CD4-positive, CD25-positive, alpha-beta regulatory T cell (primary cell): ENCODE measurements around the gene MAS1. TPM values are rescaled to one million over a fixed set of nuclear protein-coding genes. Genes with fewer than 3 reads are reported as not detected.

Experiments
- ATAC-seq, 2 donors: fragments of 150-1000 bp; cut with Tn5 transposase; one replicate each; pipeline ENCODE4 v1.10.0; 2021; ENCODE audit warnings: low read depth in 2 of 2, moderate number of reproducible peaks in 2 of 2, moderate library complexity in 1 of 2
- DNase-seq, 3 donors: peaks; one replicate each; pipeline versions ENCODE4 v3.0.0 to v3.0.0-alpha.2; 2012 to 2022; ENCODE audit warnings: mixed read lengths in 1 of 3
- H3K27ac ChIP-seq: one replicate; pipeline ENCODE4 v1.7.0; 2013; ENCODE audit warnings: mild to moderate bottlenecking, low read length; ENCODE audit not compliant: insufficient read depth, poor library complexity, severe bottlenecking
- H3K27me3 ChIP-seq: one replicate; pipeline ENCODE4 v1.7.0; 2013; ENCODE audit warnings: low read length; ENCODE audit not compliant: control insufficient read depth, insufficient read depth
- H3K36me3 ChIP-seq: one replicate; pipeline ENCODE4 v1.7.0; 2013; ENCODE audit warnings: mild to moderate bottlenecking, low read length, moderate library complexity; ENCODE audit not compliant: control insufficient read depth, insufficient read depth
- H3K4me1 ChIP-seq: 2 replicates; pipeline ENCODE4 v1.7.0; 2013; ENCODE audit warnings: mild to moderate bottlenecking, low read length; ENCODE audit not compliant: insufficient read depth, control insufficient read depth, poor library complexity, severe bottlenecking
- H3K4me3 ChIP-seq: one replicate; pipeline ENCODE4 v1.7.0; 2013; ENCODE audit warnings: low read depth, mild to moderate bottlenecking, low read length, moderate library complexity
- H3K9me3 ChIP-seq, 2 experiments: 1 replicate in 1 of 2; 2 replicates in 1 of 2; pipeline ENCODE4 v1.7.0; 2013; ENCODE audit warnings: low read length in 2 of 2, mild to moderate bottlenecking in 1 of 2, moderate library complexity in 1 of 2; ENCODE audit not compliant: control insufficient read depth in 2 of 2
- H3K27ac Mint-ChIP-seq, 3 donors: one replicate each; pipeline ENCODE4 v1.8.0; 2020 to 2022; ENCODE audit warnings: mild to moderate bottlenecking in 3 of 3, mixed read lengths in 3 of 3, moderate library complexity in 2 of 3
- H3K27me3 Mint-ChIP-seq: one replicate; pipeline ENCODE4 v1.8.0; 2022; ENCODE audit warnings: mild to moderate bottlenecking, mixed read lengths
- H3K36me3 Mint-ChIP-seq: one replicate; pipeline ENCODE4 v1.8.0; 2020; ENCODE audit warnings: mixed read lengths
- H3K4me1 Mint-ChIP-seq, 4 donors: one replicate each; pipeline ENCODE4 v1.8.0; 2020 to 2022; ENCODE audit warnings: mixed read lengths in 4 of 4, mild to moderate bottlenecking in 1 of 4
- H3K4me3 Mint-ChIP-seq, 4 donors: one replicate each; pipeline ENCODE4 v1.8.0; 2020 to 2022; ENCODE audit warnings: mild to moderate bottlenecking in 4 of 4, mixed read lengths in 4 of 4, moderate library complexity in 3 of 4
- H3K9me3 Mint-ChIP-seq, 7 donors: one replicate each; pipeline ENCODE4 v1.8.0; 2020 to 2022; ENCODE audit warnings: mixed read lengths in 7 of 7, mild to moderate bottlenecking in 3 of 7, moderate library complexity in 2 of 7
- polyA plus RNA-seq, 4 donors: library from polyadenylated mRNA; unstranded; fragments of 300-500 nt; fragmentation: Illumina TruSeq; gene quantifications; one replicate each; pipeline ENCODE4 v1.2.3, GENCODE V29; 2021
- total RNA-seq: library from RNA; stranded (reverse); gene quantifications from one replicate; pipeline ENCODE4 v1.2.3, GENCODE V29; 2022

MAS1 gene
- total and polyA plus RNA-seq, 5 donors from 2014 or later = not detected

- Mint-ChIP-seq H3K36me3 (no peaks in the 10 kb centered on the region), H3K4me3 (no peak overlapping the region), H3K27ac (peak overlapping the region in 1 of 3 donors; percentile 4), H3K27me3 (peaks cover 53% of the 10 kb centered on the region), H3K9me3 (peaks cover 0 to 4% (median 0%) of the 10 kb centered on the region in 7 donors), H3K4me1 (peaks cover 0 to 6% (median 0%) of the 10 kb centered on the region in 4 donors)
- H3K4me1 ChIP-seq = no peaks in the 10 kb centered on the region
- no peak overlapping the region for H3K27ac ChIP-seq
- ATAC-seq (no peak), DNase-seq (no peak)
- no peak overlapping the region for H3K4me3 ChIP-seq
- H3K36me3 ChIP-seq = no peaks in the 10 kb centered on the region
- H3K9me3 ChIP-seq = no peaks in the 10 kb centered on the region
- H3K27me3 ChIP-seq = peaks cover 10% of the 10 kb centered on the region
These were observed 19.6 kb downstream of the MAS1 start for GRCh38 chr6:159910342-159910741.

DNA sequence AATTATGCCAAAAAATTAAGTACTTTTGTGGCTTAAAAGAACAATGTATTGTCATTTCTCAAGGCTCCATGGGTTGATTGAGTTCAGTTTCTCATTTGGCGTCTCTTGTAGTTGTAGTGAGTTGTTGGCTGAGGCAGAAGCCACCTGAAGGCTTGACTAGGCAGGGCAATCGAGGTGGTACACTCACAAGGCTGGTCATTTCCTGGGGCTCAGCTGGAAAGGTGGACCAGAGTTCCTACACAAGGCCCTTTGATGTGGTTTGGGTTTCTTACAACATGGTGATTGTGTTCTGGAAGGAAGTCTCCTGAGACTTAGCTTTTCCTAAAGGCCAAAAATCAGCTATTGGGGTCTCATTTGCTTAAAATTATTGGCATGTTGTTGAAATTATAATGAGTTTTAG is 22.6 kb downstream of the MAS1 start:
- Mint-ChIP-seq H3K4me1 (peaks cover 0 to 6% (median 0%) of the 10 kb centered on the region in 4 donors), H3K27me3 (peaks cover 55% of the 10 kb centered on the region), H3K9me3 (peaks cover 0 to 4% (median 0%) of the 10 kb centered on the region in 7 donors), H3K27ac (no peak overlapping the region), H3K4me3 (no peak overlapping the region), H3K36me3 (no peaks in the 10 kb centered on the region)
- no peaks in the 10 kb centered on the region for H3K36me3 ChIP-seq
- ATAC-seq (no peak), DNase-seq (no peak)
- no peaks in the 10 kb centered on the region for H3K9me3 ChIP-seq
- no peak overlapping the region for H3K4me3 ChIP-seq
- H3K27me3 ChIP-seq = peaks cover 10% of the 10 kb centered on the region
- H3K27ac ChIP-seq = no peak overlapping the region
- no peaks in the 10 kb centered on the region for H3K4me1 ChIP-seq

DNA sequence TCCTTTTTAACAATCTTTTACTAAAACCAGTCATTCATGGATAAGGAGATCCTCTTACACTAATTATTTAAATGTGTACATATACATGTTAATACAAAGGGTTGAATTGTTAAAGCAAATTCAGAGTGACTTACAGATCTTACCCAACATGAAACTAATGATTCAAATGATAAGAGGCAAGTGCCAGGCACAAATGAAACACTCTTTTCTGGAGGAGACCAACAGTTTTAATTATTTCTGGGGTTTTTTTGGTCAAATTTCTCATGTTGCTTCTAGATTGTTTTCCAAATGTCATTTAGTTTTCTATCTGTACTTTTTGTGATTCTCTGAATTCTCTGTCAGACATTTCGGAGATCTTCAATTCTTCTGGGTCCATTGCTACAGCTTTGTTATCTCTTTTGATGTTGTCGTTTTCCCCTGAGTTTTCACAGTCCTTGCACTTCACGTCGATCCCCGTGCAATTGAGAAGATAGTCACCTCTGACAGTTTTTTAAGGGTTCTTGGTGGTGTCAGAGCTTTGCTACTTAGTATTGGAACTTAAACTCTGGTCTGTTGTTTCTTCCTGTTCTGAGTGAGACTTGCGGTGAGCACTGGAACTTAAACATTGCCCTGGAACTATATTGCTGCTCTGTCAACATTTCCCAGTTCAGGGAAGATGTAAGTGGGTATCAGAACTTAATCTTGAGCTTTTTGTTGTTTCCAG is 23.2 kb downstream of the MAS1 start:
- no peak for DNase-seq
- no peaks in the 10 kb centered on the region for H3K36me3 ChIP-seq
- no peak overlapping the region for H3K4me3 ChIP-seq
- peaks cover 10% of the 10 kb centered on the region for H3K27me3 ChIP-seq
- no peak overlapping the region for H3K27ac ChIP-seq
- no peak for ATAC-seq
- Mint-ChIP-seq H3K9me3 (peaks cover 0 to 4% (median 0%) of the 10 kb centered on the region in 7 donors), H3K27ac (no peak overlapping the region), H3K27me3 (peaks cover 52% of the 10 kb centered on the region), H3K4me1 (peaks cover 0 to 6% (median 0%) of the 10 kb centered on the region in 4 donors), H3K36me3 (no peaks in the 10 kb centered on the region), H3K4me3 (no peak overlapping the region)
- no peaks in the 10 kb centered on the region for H3K4me1 ChIP-seq
- no peaks in the 10 kb centered on the region for H3K9me3 ChIP-seq

DNA sequence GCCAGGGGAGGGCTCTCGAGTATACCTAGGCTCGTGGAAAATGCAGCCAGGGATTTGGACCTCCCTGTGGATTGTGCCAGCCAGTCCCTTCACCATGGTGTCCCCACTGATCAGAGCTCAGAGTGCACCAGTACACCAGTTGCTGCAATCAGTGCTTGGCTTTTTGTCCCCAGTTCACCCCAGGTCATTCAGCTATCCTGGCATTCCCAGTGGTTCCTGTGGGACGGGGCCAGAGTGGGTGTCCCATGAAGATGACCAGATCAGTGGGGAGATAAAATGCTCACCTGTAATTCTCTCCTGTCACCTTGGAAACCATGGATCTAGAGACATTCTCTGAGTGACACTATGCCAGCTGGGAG is 23.8 kb downstream of the MAS1 start:
- Histone ChIP-seq H3K4me1 (no peaks in the 10 kb centered on the region), H3K9me3 (no peaks in the 10 kb centered on the region), H3K27ac (no peak overlapping the region), H3K36me3 (no peaks in the 10 kb centered on the region), H3K27me3 (peaks cover 10% of the 10 kb centered on the region), H3K4me3 (no peak overlapping the region)
- Mint-ChIP-seq H3K4me1 (peaks cover 0 to 6% (median 0%) of the 10 kb centered on the region in 4 donors), H3K27ac (no peak overlapping the region), H3K27me3 (peaks cover 47% of the 10 kb centered on the region), H3K36me3 (no peaks in the 10 kb centered on the region), H3K9me3 (peaks cover 0 to 4% (median 0%) of the 10 kb centered on the region in 7 donors), H3K4me3 (no peak overlapping the region)
- ATAC-seq (no peak), DNase-seq (no peak)

DNA sequence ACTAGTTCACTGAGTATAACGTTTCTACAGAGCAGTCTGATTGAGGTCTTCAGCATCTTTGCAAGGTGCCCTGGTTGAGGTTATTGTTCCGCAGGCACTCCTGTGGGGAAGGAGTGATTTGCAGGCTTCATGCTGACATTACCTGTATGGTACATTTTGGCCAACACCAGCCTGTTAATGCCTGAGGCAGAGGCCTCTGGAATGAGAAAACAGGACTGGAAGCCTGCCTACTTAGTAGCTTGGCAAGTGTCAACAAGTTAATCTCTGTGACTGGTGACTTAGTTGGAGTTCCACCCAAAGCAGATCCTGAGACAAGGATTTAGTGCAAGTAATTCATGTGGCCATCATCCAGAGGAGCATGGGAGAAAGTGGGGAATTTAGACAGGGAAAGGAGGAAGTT is 24.6 kb downstream of the MAS1 start:
- no peaks in the 10 kb centered on the region for H3K4me1 ChIP-seq
- H3K9me3 ChIP-seq = no peaks in the 10 kb centered on the region
- peaks cover 0 to 4% (median 0%) of the 10 kb centered on the region in 7 donors for H3K9me3 Mint-ChIP-seq
- no peak overlapping the region for H3K27ac ChIP-seq
- peaks cover 47% of the 10 kb centered on the region for H3K27me3 Mint-ChIP-seq
- no peaks in the 10 kb centered on the region for H3K36me3 Mint-ChIP-seq
- H3K27ac Mint-ChIP-seq = no peak overlapping the region
- no peak for ATAC-seq
- no peak overlapping the region for H3K4me3 ChIP-seq
- peaks cover 6% of the 10 kb centered on the region for H3K27me3 ChIP-seq
- DNase-seq = no peak
- no peaks in the 10 kb centered on the region for H3K36me3 ChIP-seq
- peaks cover 0 to 6% (median 0%) of the 10 kb centered on the region in 4 donors for H3K4me1 Mint-ChIP-seq
- H3K4me3 Mint-ChIP-seq = no peak overlapping the region

DNA sequence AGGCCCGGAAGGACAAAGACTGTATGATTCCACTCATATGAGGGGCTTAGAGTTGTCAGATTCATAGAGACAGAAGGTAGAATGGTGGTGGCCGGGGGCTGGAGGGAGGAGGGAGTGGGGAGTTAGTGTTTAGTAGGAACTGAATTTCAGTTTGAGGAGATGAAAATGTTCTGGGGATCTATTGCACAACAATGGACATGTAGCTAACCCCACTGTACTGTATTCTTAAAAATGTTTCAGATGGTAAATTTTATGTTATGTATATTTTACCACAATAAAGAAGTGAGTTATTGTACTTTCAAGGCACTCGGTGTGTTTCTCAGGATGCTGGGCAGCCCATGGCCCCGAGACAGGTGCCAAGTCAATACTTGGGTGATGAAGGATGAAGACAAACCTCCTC is 25.4 kb downstream of the MAS1 start:
- peaks cover 0 to 6% (median 0%) of the 10 kb centered on the region in 4 donors for H3K4me1 Mint-ChIP-seq
- no peak for DNase-seq
- H3K27ac Mint-ChIP-seq = no peak overlapping the region
- no peaks in the 10 kb centered on the region for H3K4me1 ChIP-seq
- H3K27ac ChIP-seq = no peak overlapping the region
- peaks cover 47% of the 10 kb centered on the region for H3K27me3 Mint-ChIP-seq
- peaks cover 0 to 3% (median 0%) of the 10 kb centered on the region in 7 donors for H3K9me3 Mint-ChIP-seq
- H3K4me3 Mint-ChIP-seq = no peak overlapping the region
- H3K9me3 ChIP-seq = no peaks in the 10 kb centered on the region
- no peak overlapping the region for H3K4me3 ChIP-seq
- H3K27me3 ChIP-seq = peaks cover 3% of the 10 kb centered on the region
- no peak for ATAC-seq
- H3K36me3 ChIP-seq = no peaks in the 10 kb centered on the region
- no peaks in the 10 kb centered on the region for H3K36me3 Mint-ChIP-seq

GRCh38 chr6:159916752-159917151 is 26.0 kb downstream of the MAS1 start:
- ATAC-seq = no peak
- Mint-ChIP-seq H3K36me3 (no peaks in the 10 kb centered on the region), H3K27ac (no peak overlapping the region), H3K4me1 (peaks cover 0 to 6% (median 0%) of the 10 kb centered on the region in 4 donors), H3K9me3 (peaks cover 0 to 5% (median 0%) of the 10 kb centered on the region in 7 donors), H3K27me3 (peaks cover 47% of the 10 kb centered on the region), H3K4me3 (no peak overlapping the region)
- H3K27me3 ChIP-seq = peaks cover 3% of the 10 kb centered on the region
- H3K27ac ChIP-seq = no peak overlapping the region
- H3K9me3 ChIP-seq = no peaks in the 10 kb centered on the region
- no peaks in the 10 kb centered on the region for H3K4me1 ChIP-seq
- DNase-seq = no peak
- H3K4me3 ChIP-seq = no peak overlapping the region
- H3K36me3 ChIP-seq = no peaks in the 10 kb centered on the region

GRCh38 chr6:159919011-159919511 is 28.3 kb downstream of the MAS1 start:
- Histone ChIP-seq H3K27me3 (peaks cover 2% of the 10 kb centered on the region), H3K4me1 (no peaks in the 10 kb centered on the region), H3K9me3 (no peaks in the 10 kb centered on the region), H3K4me3 (no peak overlapping the region), H3K27ac (no peak overlapping the region), H3K36me3 (no peaks in the 10 kb centered on the region)
- no peaks in the 10 kb centered on the region for H3K36me3 Mint-ChIP-seq
- DNase-seq (no peak), ATAC-seq (no peak)
- H3K4me1 Mint-ChIP-seq = peaks cover 0 to 1% (median 0%) of the 10 kb centered on the region in 4 donors
- peaks cover 49% of the 10 kb centered on the region for H3K27me3 Mint-ChIP-seq
- H3K4me3 Mint-ChIP-seq = no peak overlapping the region
- no peak overlapping the region for H3K27ac Mint-ChIP-seq
- H3K9me3 Mint-ChIP-seq = peaks cover 0 to 5% (median 2%) of the 10 kb centered on the region in 7 donors
